Mucosa of rectum (tissue), 2 donors: Measurements from ENCODE around the gene PPP4R3B.

Source experiments
- H3K27ac ChIP-seq, 2 donors: one replicate each; pipeline ENCODE4 v1.7.0; 2013; ENCODE audit warnings: inconsistent platforms in 2 of 2, low read depth in 2 of 2, low read length in 2 of 2
- H3K27me3 ChIP-seq, 2 donors: one replicate each; pipeline ENCODE4 v1.7.0; 2013; ENCODE audit warnings: low read length in 2 of 2; ENCODE audit not compliant: control insufficient read depth in 2 of 2, insufficient read depth in 2 of 2
- H3K36me3 ChIP-seq, 2 donors: one replicate each; pipeline ENCODE4 v1.7.0; 2013; ENCODE audit warnings: low read length in 2 of 2; ENCODE audit not compliant: control insufficient read depth in 2 of 2, insufficient read depth in 2 of 2
- H3K4me1 ChIP-seq, 2 donors: one replicate each; pipeline ENCODE4 v1.7.0; 2013; ENCODE audit warnings: low read length in 2 of 2, mild to moderate bottlenecking in 1 of 2; ENCODE audit not compliant: control insufficient read depth in 2 of 2, insufficient read depth in 2 of 2
- H3K4me3 ChIP-seq, 2 donors: one replicate each; pipeline ENCODE4 v1.7.0; 2013; ENCODE audit warnings: low read length in 2 of 2
- H3K9ac ChIP-seq, 2 donors: one replicate each; pipeline ENCODE4 v1.7.0; 2013; ENCODE audit warnings: low read length in 2 of 2, low read depth in 1 of 2, mild to moderate bottlenecking in 1 of 2
- H3K9me3 ChIP-seq, 2 donors: one replicate each; pipeline ENCODE4 v1.7.0; 2013; ENCODE audit warnings: low read length in 2 of 2; ENCODE audit not compliant: control insufficient read depth in 2 of 2
- donor health status: healthy.
- donor health status: Normal muscosa, but diverticular disease.

Gene PPP4R3B

GRCh38 chr2:55519938-55520885 is 97.2 kb downstream of the PPP4R3B start:
- H3K9ac ChIP-seq: peak overlapping the region; percentile 81 to 87
- H3K36me3 ChIP-seq: peaks cover 0 to 4% of the 10 kb centered on the region in 2 donors
- H3K4me1 ChIP-seq: peaks cover 3 to 10% of the 10 kb centered on the region in 2 donors
- H3K27me3 ChIP-seq: no peaks in the 10 kb centered on the region
- H3K4me3 ChIP-seq: peak overlapping the region; percentile 96 to 100
- H3K27ac ChIP-seq: peak overlapping the region; percentile 67 to 68
- no peaks in the 10 kb centered on the region for H3K9me3 ChIP-seq

DNA sequence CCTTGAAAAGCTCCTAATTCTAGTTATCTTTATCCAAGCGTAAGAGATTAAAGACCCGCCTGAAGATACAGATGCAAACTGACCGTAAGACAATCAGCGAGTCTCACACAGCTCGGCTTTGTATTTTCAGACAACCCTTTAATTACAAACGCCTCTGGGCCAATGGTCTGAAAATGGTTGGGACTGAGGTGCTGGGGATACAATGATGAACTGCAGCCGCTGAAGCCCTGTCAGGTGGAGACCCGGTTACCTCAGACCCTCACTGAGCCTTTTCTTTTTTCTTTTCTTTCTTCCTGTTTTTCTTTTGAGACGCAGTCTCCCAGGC is 98.6 kb downstream of the PPP4R3B start:
- Histone ChIP-seq H3K9me3 (no peaks in the 10 kb centered on the region), H3K4me1 (peaks cover 3 to 10% of the 10 kb centered on the region in 2 donors), H3K27ac (peak overlapping the region; percentile 78 to 83), H3K4me3 (peak overlapping the region; percentile 96 to 100), H3K36me3 (no peaks in the 10 kb centered on the region), H3K27me3 (no peaks in the 10 kb centered on the region), H3K9ac (peak overlapping the region; percentile 81 to 87)

GRCh38 chr2:55511508-55512124 is 105.8 kb downstream of the PPP4R3B start:
- H3K4me3 ChIP-seq: no peak overlapping the region
- H3K36me3 ChIP-seq: no peaks in the 10 kb centered on the region
- no peak overlapping the region for H3K9ac ChIP-seq
- no peaks in the 10 kb centered on the region for H3K9me3 ChIP-seq
- no peaks in the 10 kb centered on the region for H3K27me3 ChIP-seq
- H3K4me1 ChIP-seq: no peaks in the 10 kb centered on the region
- no peak overlapping the region for H3K27ac ChIP-seq

- Histone ChIP-seq H3K27ac (no peak overlapping the region), H3K27me3 (no peaks in the 10 kb centered on the region), H3K4me3 (no peak overlapping the region), H3K36me3 (no peaks in the 10 kb centered on the region), H3K9me3 (no peaks in the 10 kb centered on the region), H3K4me1 (no peaks in the 10 kb centered on the region), H3K9ac (no peak overlapping the region)
Observed at GRCh38 chr2:55502590-55503141, 114.8 kb downstream of the PPP4R3B start.

- Histone ChIP-seq H3K36me3 (no peaks in the 10 kb centered on the region), H3K4me3 (no peak overlapping the region), H3K27me3 (no peaks in the 10 kb centered on the region), H3K4me1 (no peaks in the 10 kb centered on the region), H3K9ac (no peak overlapping the region), H3K9me3 (no peaks in the 10 kb centered on the region), H3K27ac (no peak overlapping the region)
Observed at GRCh38 chr2:55500025-55500424, 117.4 kb downstream of the PPP4R3B start.

DNA sequence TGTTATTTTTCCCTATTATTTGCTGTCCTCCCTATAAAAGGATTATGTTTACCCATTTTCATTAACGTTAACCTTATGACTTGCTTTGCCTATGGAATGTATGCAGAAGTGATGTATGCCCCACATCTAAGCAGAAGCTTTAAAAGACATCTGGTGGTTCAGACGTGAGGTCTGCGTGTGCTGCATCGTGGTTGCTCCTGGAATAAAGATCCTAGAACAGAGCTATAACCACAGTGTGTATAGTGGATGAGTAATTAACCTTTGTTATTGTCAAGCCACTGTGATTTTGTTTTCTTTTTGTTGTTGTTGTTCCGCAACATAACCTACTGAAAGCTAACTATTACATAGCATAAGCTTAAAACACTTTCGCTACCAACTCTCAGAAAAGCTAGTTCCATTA is 118.8 kb downstream of the PPP4R3B start:
- Histone ChIP-seq H3K27ac (no peak overlapping the region), H3K4me3 (no peak overlapping the region), H3K9me3 (no peaks in the 10 kb centered on the region), H3K36me3 (no peaks in the 10 kb centered on the region), H3K9ac (no peak overlapping the region), H3K4me1 (no peaks in the 10 kb centered on the region), H3K27me3 (no peaks in the 10 kb centered on the region)
